NCI-H82 treated with DMSO at 0.1 percent for 48 hours (cell line): ENCODE results near the gene AFAP1L2.

Source experiments
- DNase-seq: peaks from one replicate; lab custom pipeline; 2025; ENCODE audit not compliant: unreplicated experiment; lab: John Stamatoyannopoulos, UW

Gene AFAP1L2

DNA sequence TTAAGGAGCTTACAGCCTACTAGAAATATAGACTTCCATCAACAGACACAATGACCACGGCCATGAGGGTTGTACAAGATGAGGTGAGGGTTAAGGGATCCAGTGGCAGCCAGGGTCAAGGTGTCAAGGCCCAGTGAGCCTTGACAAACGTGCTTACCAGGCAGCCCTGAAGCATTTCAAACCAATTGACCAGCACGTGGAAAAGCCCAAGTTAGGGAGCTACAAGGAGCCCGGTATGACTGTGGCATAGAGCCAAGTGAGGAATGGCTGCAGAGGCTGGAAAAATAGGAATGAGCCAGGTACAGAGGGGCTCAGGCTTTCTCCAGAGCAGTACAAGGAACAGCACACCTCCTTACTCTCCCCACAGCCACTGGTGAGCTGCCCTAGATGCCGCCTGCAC, 12.7 kb downstream of the AFAP1L2 start:
- no peak for DNase-seq

DNA sequence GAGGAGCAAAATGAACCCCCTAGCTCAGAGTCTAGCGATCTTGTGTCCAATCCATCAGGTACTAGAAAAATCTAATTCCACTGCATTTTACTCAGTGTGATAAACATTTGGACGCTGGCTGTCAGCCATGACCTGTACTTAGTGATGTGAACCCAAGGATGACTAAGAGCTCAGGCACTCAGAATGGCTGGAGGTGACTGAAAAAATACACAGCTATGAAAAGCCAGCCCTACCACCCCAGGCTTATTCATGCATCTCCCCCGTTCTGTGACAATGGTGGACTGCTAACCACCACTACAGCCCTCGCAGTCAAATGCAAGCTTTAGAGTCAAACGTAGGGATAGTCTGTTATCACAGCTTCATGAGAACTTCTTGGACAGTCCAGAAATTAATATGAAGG, 14.9 kb downstream of the AFAP1L2 start:
- no peak for DNase-seq

DNA sequence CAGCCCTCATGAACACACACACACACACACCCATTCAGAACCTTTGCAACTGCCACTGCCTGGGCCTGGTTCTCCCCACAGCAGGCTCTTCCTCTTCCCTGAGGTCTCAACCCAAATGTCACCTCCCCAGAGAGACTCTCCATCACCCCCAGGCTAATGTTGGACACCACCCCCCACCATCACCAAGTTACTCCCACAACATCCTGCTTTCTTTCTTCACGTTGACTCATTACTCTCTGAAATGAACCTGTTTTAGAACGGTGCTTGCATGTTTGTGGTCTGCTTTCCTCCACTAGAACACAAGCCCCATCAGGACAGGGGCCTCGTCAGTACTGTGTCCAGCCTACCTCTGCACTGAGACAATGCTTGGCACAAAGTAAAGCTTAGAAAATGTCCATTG, 16.0 kb downstream of the AFAP1L2 start:
- DNase-seq: no peak

DNA sequence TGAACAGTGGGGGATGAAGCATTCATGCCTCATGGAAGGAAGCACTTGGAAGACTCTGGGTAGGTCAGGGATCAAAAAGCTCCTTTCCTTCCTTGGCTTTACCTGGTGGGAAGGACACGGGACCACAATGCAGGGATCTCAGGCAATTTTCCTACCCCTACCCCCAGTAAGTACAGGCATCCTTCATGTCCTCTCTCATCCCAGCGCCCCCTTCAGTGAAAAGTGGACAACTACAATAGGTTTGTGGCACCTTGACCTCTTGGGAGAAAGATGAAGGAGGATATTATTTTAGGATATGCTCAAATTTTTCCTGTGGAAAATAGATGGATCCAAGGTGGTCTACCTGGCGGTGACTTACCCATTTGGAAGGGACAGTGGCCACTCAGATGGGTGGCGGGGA, 16.5 kb downstream of the AFAP1L2 start:
- DNase-seq: no peak

DNA sequence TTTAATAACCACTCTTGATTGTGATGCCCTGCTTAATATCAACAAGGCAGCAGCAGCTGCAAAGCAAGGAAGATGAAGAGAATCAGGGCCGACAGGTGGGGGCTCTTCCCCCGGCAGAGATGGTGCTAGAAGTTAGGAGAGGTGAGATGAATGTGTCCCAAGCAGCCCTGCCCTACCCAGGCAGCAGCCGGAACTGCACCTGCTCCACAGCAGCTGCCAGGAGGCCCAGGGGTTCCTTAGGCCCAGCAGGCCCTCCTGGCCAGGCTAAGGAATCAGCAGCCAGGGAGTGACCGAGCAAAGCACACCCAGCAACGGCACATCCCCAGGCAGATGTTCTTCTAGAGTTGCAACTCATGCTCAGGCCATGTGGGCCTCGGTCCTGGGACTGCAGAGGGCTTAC, 17.9 kb downstream of the AFAP1L2 start:
- DNase-seq: no peak

DNA sequence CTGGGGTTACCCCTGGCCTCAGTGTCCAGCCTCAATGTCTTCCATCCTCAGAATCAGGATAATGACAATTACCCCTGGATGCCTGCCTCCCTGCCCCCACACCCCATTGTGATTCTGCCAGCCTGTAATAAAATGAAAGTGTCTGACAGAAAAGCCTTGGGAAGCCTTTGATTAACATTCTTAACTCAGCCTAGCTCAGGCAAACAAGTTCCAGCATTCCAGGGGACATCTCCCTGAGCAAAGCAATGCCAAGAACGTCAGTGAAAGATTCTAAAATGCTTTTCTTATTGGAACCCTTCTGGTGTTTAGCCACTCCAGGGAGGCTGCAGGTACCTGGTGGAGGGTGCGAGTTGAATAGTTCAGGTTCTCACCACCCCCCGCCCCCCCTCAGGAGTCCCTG, 18.7 kb downstream of the AFAP1L2 start:
- no peak for DNase-seq

DNA sequence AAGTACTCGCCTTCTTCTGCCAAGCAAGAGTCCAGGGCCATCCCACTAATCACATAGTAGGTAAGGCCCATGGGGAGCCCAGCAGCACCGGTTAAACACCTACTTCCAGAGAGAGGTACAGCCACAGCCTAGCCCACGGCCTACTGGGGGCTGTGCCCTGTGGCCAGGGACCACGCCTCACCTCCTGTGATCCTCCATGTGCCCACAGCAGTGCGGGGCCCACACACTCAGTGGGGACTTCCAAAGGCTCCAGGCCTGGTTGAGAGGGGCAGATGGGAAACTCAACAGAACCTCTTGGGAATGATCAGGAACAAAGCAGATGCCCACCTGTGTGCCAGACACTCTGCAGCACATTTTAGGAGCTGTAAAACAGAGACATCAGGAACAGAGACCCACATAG, 19.7 kb downstream of the AFAP1L2 start:
- DNase-seq: no peak

DNA sequence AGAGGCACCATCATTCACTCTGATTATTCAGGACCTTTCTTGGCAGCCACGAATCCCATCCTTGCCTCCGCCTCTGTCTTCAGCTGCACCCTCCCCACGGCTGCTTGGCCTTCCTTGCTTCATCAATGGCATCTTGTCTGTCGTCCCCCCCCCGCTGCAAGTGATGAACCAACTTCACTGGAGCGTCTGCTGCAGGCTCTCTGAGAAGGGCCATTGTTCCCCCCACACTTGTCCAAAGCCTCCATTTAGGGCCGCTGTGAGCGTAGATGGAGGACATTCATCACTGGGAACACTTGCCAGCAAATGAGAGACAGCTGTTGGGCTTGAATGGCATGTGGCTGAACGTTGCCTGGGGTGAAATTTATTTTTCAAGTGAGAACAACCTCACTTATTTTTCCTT, 20.1 kb downstream of the AFAP1L2 start:
- no peak for DNase-seq

DNA sequence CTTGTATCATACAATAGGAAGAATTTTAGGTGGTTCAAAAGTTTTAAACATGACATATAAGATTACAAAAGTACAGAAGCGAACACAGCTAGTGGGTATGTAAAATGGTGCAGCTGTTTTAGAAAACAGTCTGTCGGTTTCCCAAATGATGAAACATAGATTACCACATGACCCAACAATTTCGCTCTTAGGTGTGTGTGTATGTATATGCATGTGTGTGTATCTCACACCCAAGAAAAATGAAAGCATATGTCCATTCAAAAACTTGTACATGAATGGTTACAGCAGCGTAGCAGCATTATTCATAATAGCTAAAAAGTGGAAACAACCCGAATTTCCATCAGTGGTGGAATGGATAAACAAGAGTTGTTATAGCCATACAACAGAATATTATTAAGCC, 23.5 kb downstream of the AFAP1L2 start:
- DNase-seq: no peak

DNA sequence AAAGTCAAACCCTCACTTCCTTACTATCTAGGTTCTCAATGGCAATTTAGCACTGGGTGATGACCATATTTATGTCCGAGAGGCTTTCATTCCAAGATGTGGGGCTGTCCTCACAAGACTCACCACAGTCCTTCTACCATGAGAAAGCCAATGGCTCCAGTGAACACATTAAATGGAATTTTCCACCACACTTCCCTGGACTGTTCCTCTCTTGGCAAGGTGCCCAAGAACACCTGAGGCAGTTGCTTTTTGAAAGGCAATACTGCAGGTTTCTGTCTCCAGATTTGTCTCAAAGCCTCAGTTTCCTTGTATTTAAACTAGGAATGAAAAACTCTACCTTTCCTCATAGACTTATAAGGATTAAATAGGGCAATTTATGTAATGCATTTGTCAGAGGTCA, 24.2 kb downstream of the AFAP1L2 start:
- DNase-seq: no peak

DNA sequence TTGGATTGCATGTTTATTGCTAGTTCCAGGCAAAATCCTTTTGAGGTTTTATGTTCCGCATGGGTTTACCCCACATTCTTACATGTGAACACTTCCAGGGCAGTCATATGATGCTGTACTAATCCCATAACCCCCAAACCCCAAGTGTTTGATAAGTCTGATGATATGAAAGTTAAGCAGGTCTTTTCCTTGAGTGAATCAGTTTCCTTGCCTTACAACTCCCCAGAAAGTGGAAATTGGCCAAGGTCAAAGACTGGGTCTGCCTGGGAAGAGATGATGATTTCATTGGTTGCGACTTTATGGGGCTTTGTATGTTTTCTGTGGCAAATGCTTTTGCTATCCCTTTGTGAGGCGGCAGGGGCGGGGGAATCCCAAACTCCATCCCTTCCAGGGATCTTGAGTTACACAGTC, 24.7 kb downstream of the AFAP1L2 start:
- no peak for DNase-seq

DNA sequence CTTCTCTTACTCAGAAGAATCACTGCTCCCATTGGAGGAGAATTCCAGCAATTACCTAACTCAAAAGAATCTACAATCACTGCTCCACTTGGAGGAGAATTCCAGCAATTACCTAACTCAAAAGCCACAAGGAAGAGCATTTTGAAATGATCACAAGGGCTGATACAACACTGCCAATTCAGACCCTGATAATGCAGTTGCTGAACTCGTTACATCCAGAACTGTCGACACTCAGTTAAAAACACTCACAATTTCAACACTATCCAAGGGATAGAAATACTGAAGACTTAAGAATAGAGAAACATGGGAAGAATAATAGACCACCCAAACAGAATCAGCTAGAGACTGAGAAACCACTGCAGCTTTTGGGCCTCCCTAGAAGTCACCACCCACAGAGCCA, 27.8 kb downstream of the AFAP1L2 start:
- no peak for DNase-seq

DNA sequence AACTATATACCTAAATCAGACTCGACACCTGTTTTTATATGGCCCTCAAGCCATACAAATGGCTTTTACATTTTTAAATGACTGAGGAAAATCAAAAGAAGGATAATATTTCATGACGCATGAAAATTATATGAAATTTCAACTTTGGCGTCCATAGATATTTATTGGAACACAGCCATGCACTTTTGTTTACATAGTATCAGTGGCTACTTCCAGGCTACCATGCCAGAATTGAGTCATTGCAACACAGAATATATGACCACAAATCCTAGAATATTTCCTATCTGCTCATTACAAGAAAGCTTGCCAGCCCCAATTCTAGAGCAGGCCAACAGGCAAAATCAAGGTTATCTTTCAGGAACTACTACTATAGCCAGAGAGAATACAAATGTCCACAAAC, 29.3 kb downstream of the AFAP1L2 start:
- no peak for DNase-seq

DNA sequence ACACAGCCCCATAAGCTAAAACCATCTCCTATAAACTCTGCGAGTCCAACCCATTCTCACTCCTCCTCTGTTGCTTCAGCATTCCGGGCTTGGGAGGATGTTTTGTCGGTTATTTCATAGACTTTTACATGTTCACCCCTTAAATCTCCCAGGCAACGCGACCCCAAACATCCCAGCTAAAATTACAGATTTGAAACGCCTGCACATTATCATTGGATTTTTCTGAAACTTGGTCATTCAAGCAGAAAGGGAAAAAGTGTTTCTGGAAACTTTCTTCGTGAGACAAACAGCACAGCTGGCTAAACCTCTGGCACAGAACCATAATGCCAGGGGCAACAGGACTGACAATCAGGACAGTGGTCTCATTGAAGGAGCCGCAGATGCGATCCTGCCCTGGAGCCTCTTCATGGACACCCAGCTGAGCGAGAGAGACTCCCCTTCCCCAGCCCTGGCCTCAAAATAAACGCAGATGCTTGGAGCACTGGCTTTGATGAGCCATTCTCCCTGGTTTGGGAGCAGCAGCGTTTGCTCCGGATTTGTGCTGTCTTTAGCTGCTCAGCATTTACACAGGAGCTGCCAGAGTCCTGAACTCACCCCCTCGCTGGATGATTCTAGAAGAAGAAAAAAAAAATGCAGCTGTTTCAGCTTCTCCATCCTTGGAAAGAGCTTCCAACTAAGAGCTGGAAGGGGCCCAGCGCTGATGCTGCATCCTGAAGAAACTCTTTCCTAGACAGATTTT, 30.1 kb downstream of the AFAP1L2 start:
- no peak for DNase-seq

DNA sequence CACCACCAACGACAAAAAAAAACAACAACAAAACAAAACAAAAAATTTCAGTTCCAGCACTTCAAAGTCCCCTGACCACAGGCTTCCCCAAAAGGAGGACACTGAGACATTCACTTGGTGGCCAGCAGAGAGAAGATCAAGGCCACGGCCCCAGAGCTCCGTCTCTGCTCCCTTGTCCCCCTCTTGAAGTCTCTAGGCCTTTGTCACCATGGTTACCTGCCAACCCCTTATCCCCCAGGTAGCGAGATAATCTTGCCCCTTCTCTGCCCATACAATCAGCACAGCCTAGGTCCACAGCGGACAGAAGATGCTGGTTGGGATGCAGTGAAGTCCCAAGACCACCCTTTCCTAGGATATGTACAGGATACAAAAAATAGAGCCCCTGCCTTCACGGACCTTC, 30.7 kb downstream of the AFAP1L2 start:
- DNase-seq: no peak

DNA sequence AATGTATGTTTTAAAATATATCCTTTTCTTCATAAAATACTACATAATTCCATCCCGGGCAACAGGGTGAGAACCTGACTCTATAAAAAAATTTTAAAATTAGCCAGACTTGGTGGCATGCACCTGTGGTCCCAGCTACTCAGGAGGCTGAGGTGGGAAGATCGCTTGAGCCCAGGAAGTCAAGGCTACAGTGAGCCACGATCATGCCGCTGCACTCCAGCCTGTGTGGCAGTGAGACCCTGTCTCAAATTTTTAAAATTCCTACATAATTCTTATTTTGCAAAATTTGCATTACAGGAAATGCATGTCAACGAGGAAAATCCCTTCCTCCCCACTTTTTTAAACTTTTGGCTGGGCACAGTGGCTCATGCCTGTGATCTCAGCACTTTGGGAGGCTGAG, 31.3 kb downstream of the AFAP1L2 start:
- no peak for DNase-seq

DNA sequence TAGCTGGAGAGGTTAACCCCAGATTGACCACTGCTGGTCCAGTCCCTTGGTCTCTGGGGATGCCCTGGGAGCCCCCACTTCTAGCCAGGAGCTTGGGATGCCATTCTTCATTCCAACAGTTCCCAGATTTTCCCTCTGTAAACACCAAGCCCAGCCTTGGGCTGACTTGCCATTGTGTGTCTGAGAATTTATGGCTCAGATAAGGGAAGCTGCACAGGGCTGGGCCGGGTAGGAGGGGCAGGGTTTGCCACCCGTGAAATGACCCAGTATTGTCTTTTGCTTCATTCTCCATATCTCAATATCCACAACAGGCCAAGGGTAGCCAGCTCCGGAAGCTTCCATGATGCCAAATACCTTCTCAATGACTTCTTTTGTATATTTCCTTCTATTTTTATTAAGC, 32.1 kb downstream of the AFAP1L2 start:
- DNase-seq: no peak

DNA sequence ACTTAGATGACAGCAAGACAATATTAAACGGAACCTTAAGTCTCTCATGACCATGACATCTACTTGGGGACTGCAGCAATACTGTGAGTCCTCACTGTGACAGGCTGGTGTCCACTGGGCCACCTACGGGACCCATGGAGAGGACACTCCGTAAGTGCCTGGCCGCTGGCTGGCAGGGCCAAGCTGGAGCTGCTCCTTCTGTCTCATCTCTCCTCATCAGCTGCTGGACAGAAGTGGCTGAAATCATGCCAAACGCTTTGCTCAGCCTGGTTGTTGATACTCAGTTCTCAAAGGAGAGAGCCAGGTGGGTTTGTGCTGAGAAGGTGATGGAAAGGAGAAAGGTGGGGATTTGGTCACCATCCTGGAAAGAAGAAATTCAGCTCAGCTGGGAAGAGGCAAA, 33.3 kb downstream of the AFAP1L2 start:
- no peak for DNase-seq

DNA sequence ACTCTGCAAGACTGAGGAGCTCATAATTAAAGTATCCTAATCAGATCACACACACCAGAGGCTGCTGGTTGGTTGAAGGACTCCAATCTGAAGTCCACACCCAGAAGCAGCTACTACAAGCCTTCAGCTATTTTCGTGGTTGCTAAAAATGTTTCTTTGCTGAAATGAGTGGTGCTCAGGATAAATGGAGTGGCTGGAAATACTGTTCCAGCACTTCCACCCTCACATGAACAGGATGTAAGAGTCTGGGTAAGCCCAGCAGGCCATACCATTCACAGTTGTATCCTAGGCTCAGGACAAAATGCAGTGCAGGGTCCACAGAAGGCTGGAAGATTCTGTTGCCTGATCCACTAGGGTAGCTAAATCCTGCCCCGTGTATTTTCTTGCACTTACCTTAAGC, 34.1 kb downstream of the AFAP1L2 start:
- DNase-seq: no peak

DNA sequence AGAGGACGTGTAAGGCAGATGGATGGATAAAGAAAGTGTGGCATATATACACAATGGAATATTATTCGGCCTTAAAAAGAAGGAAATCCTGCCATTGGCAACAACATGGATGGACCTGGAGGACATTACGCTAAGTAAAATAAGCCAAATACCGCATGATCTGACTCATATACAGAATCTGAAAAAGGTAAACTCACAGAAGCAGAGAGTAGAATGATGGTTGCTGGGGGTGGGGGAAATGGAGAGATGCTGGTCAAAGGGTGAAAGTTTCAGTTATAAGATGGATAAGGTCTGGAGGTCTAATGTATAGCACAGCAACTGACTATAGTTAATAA, 36.3 kb downstream of the AFAP1L2 start:
- DNase-seq: no peak

DNA sequence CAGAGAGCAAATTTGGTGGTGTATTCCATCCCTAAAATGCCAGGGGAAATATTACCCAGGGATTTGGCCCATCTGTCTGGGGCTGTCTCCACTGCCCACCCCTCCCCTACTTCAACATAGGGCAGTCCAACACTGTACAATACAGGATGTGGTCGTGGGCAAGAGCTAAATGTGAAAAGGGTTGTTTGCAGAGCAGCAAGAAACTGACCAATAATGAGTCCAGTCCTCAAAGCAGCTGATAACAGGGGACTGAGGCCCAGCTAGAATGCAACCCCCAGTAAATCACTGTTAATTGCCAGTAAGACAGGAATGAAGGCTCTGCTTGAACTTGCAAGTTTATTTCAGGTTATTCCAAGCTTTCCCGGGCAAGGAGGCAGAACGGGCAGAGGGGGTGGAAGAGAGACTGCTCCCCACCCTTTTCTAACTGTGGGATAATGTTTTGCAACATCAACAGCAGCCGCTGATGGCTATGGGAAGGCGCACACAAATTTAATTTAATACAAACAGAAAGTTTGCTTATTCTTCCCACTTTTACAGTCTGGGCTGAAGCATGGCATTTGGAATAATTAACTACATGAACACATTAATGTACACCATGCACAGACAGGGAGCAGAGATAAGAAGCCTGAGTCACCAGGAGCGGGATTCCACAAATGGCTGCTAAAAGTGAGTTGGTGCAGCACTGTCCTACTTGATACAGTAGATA, 36.8 kb downstream of the AFAP1L2 start:
- DNase-seq: no peak

DNA sequence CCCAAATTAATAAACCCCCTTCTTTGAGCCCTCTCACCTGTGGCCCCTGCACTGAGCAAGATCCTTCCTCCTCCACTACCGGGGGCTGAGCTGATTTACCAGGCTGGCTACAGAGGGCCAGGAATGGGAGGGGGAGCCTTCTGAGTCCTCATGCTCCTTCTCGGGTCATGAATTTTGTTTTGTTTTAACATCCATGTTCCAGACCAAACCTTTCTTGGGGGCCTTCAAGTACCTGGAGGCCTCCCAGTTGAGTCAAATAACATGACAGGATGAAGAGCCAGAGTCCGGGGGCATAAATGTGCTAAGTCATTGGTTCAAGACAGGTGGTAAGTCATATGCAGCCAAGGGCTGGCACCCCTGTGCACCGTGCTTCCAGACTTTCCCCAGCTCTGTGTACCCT, 39.6 kb downstream of the AFAP1L2 start:
- DNase-seq: no peak
